GM13977 (cell line): ENCODE data around the gene AASDHPPT.

Experiments used
- DNase-seq: peaks from one replicate; pipeline ENCODE4 v3.0.0; 2012; ENCODE audit warnings: low spot score
- in situ Hi-C: fragments of 300-500 bp; cut with MboI; formaldehyde crosslinking; loops from one replicate; pipeline ENCODE4 v1.12.0; 2022; ENCODE audit warnings: low sequenced_read_pairs, low pct_unique_long_range_greater_than_20kb, mixed read lengths, inconsistent platforms; ENCODE audit not compliant: unreplicated experiment
- TF ChIP-seq, protein P1 (sequence below): IDR thresholded peaks from 2 replicates; pipeline ENCODE4 v1.5.1; 2012; ENCODE audit warnings: mild to moderate bottlenecking, control low read depth; ENCODE audit not compliant: insufficient read depth; ENCODE audit errors: extremely low read depth, missing control alignments

Gene AASDHPPT, protein sequence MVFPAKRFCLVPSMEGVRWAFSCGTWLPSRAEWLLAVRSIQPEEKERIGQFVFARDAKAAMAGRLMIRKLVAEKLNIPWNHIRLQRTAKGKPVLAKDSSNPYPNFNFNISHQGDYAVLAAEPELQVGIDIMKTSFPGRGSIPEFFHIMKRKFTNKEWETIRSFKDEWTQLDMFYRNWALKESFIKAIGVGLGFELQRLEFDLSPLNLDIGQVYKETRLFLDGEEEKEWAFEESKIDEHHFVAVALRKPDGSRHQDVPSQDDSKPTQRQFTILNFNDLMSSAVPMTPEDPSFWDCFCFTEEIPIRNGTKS

GRCh38 chr11:106077609-106078455 is at the start of gene AASDHPPT:
AASDHPPT (plus strand) TSS chr11:106077662; CDS start chr11:106077711, 49 bp downstream.
- in situ Hi-C loops: no loop called here
- DNase-seq: no peak
- TF ChIP-seq, protein P1, sequence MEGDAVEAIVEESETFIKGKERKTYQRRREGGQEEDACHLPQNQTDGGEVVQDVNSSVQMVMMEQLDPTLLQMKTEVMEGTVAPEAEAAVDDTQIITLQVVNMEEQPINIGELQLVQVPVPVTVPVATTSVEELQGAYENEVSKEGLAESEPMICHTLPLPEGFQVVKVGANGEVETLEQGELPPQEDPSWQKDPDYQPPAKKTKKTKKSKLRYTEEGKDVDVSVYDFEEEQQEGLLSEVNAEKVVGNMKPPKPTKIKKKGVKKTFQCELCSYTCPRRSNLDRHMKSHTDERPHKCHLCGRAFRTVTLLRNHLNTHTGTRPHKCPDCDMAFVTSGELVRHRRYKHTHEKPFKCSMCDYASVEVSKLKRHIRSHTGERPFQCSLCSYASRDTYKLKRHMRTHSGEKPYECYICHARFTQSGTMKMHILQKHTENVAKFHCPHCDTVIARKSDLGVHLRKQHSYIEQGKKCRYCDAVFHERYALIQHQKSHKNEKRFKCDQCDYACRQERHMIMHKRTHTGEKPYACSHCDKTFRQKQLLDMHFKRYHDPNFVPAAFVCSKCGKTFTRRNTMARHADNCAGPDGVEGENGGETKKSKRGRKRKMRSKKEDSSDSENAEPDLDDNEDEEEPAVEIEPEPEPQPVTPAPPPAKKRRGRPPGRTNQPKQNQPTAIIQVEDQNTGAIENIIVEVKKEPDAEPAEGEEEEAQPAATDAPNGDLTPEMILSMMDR: peak; percentile 18

GRCh38 chr11:106030609-106031008 is 46.9 kb upstream of the AASDHPPT start:
- no peak for DNase-seq
- in situ Hi-C loops: no loop called here
- TF ChIP-seq, protein P1: no peak

DNA sequence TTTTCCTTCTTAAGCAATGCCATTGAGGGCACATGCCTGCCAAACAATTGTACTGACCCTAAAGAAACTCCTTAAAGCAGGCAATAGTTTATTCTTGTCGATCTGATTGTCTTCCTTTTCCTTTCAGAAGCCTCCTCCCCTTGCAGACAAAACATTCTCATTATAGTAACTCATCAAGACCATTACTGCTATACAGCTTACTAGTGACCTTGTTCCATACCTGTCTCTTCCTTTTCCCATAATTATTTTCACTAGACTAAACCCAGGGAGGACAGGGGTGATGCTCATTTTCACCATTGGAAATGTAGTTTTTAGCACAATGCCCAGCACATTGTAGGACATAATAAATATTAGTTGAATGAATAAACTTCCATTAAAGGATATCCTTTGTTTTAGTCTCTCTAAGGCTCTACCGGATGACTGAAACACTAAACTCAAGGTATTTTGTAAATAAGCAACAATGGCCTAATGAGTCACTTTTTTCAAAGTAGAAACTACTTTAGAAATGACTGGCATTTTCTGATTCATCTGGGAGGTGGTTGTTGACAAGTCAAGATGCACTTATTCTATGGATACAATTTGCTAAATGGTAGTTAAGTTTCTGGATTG is 46.2 kb upstream of the AASDHPPT start:
- in situ Hi-C loops: no loop called here
- no peak for DNase-seq
- TF ChIP-seq, protein P1: no peak

GRCh38 chr11:106031936-106032335 is 45.5 kb upstream of the AASDHPPT start:
- DNase-seq: no peak
- in situ Hi-C loops: no loop called here
- TF ChIP-seq, protein P1: no peak

DNA sequence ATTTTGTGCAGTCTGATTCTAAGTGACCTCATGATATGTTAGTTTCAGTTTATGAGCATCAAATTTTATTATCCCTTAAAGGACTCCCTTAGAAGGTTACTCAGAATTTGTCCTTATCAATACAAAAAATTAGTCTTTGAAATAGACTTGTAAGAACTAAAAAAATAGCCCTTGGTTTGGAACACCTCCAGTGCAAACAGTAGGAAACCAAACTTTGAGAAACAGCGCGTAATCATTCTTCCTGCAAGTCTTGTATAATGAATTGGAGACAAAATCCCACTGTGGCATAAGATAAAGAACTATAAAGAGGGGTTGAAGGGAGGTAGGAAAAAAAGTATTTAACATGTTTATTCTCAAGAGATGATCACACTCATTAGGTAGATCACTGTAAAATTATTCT is 44.6 kb upstream of the AASDHPPT start:
- no peak for DNase-seq
- TF ChIP-seq, protein P1: no peak
- in situ Hi-C loops: no loop called here

- TF ChIP-seq, protein P1: no peak
- in situ Hi-C loops: no loop called here
- no peak for DNase-seq
Observed at GRCh38 chr11:106043540-106043939, 33.9 kb upstream of the AASDHPPT start.
